Type B pancreatic cell (in vitro differentiated cells): ENCODE measurements around the gene SGPL1. TPM values are rescaled to one million over a fixed set of nuclear protein-coding genes. Genes with fewer than 3 reads are reported as not detected.
A peak's percentile ranks its signal among the peaks of the same experiment; 100 is the strongest.

Experiments used
- DNase-seq: peaks from one replicate; pipeline ENCODE4 v3.0.0; 2021; ENCODE audit warnings: mixed read lengths; ENCODE audit not compliant: unreplicated experiment; ENCODE audit errors: extremely low spot score
- H3K27ac Mint-ChIP-seq: 2 replicates; pipeline ENCODE4 v1.8.0; 2021; ENCODE audit warnings: mild to moderate bottlenecking, mixed read lengths
- H3K27me3 Mint-ChIP-seq: 2 replicates; pipeline ENCODE4 v1.8.0; 2021; ENCODE audit warnings: mixed read lengths
- H3K36me3 Mint-ChIP-seq: 2 replicates; pipeline ENCODE4 v1.8.0; 2021; ENCODE audit warnings: mixed read lengths
- H3K4me1 Mint-ChIP-seq: one replicate; pipeline ENCODE4 v1.8.0; 2021; ENCODE audit warnings: mixed read lengths; ENCODE audit not compliant: unreplicated experiment
- H3K4me3 Mint-ChIP-seq: 2 replicates; pipeline ENCODE4 v1.8.0; 2021; ENCODE audit warnings: mild to moderate bottlenecking, mixed read lengths
- H3K9me3 Mint-ChIP-seq: 2 replicates; pipeline ENCODE4 v1.8.0; 2021; ENCODE audit warnings: mixed read lengths
- total RNA-seq: library from RNA; stranded (reverse); gene quantifications from 2 replicates; pipeline ENCODE4 v1.2.1, GENCODE V29; 2021; ENCODE audit warnings: low replicate concordance
- TF ChIP-seq, protein P1 (sequence below): fragments of 200-600 bp; sonication (generic); conservative IDR thresholded peaks from 2 replicates; pipeline ENCODE4 v1.5.0; 2021; ENCODE audit warnings: antibody characterized with exemption, mild to moderate bottlenecking

The SGPL1 gene
- total RNA-seq, 1 donor from 2014 or later = 70.5 TPM

DNA sequence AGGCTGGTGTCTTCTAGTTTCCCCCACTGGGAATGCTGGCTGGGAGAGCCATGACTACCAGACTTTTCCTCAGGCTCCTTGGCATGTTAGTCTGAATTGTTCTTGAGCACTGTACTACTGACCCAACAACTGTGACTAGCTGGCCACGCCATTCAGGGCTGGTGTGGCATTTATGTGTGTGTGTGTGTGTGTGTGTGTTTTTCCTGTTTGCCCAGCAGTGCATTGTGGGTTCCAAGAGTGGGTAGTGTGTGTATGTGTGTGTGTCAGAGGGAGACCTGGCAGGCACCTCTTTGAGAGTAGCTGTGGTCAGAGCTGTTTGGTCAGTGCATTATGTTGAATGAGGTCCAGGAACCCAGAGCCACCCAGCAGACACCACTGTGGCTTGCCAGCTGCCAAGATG lies 63.5 kb downstream of the SGPL1 start:
- Mint-ChIP-seq H3K36me3 (peaks cover 29% of the 10 kb centered on the region), H3K4me1 (peaks cover 7% of the 10 kb centered on the region), H3K27ac (no peak overlapping the region), H3K4me3 (no peak overlapping the region), H3K9me3 (no peaks in the 10 kb centered on the region), H3K27me3 (no peaks in the 10 kb centered on the region)
- no peak for DNase-seq
- TF ChIP-seq, protein P1, sequence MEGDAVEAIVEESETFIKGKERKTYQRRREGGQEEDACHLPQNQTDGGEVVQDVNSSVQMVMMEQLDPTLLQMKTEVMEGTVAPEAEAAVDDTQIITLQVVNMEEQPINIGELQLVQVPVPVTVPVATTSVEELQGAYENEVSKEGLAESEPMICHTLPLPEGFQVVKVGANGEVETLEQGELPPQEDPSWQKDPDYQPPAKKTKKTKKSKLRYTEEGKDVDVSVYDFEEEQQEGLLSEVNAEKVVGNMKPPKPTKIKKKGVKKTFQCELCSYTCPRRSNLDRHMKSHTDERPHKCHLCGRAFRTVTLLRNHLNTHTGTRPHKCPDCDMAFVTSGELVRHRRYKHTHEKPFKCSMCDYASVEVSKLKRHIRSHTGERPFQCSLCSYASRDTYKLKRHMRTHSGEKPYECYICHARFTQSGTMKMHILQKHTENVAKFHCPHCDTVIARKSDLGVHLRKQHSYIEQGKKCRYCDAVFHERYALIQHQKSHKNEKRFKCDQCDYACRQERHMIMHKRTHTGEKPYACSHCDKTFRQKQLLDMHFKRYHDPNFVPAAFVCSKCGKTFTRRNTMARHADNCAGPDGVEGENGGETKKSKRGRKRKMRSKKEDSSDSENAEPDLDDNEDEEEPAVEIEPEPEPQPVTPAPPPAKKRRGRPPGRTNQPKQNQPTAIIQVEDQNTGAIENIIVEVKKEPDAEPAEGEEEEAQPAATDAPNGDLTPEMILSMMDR = no peak

DNA sequence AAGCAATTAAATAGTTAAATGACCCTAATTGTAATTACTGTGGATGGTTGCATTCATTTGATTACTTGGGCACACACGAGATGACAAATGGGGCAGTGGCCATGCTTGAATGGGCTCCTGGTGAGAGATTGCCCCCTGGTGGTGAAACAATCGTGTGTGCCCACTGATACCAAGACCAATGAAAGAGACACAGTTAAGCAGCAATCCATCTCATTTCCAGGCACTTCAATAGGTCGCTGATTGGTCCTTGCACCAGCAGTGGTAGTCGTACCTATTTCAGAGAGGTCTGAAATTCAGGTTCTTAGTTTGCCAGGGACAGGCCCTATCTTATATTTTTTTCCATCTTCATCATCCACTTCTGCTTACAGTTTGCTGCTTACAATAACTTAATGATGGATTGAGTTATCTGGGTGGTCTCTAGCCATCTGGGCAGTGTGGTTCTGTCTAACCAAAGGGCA lies 64.4 kb downstream of the SGPL1 start:
- no peaks in the 10 kb centered on the region for H3K27me3 Mint-ChIP-seq

DNA sequence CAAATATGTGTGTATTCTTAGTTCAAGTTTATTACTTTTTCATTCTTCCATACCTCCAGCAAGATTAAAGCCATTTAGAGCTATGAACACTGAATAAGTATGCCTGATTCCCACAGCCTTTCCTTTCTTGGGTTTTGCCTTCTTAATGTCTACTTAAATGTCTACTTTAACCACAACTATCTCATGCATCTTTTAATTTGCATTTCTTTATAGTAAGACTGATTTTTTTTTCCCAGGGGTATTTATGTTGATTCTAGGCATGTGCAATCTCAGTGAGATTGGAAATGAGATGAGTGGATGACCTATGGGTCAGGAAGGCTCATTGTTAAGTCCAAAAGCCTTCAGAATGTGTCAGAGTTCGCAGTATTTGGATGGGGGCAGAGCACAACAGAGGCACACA lies 69.0 kb downstream of the SGPL1 start:
- no peaks in the 10 kb centered on the region for H3K9me3 Mint-ChIP-seq
- peaks cover 19% of the 10 kb centered on the region for H3K4me1 Mint-ChIP-seq
- H3K27me3 Mint-ChIP-seq = no peaks in the 10 kb centered on the region
- H3K4me3 Mint-ChIP-seq = no peak overlapping the region
- peaks cover 27% of the 10 kb centered on the region for H3K36me3 Mint-ChIP-seq
- TF ChIP-seq, protein P1 = no peak
- DNase-seq = no peak
- no peak overlapping the region for H3K27ac Mint-ChIP-seq

More for the DNA sequence above, 64.4 kb downstream of the SGPL1 start:
- TF ChIP-seq, protein P1 = peak; percentile 94
- Mint-ChIP-seq H3K4me3 (no peak overlapping the region), H3K36me3 (peaks cover 37% of the 10 kb centered on the region), H3K4me1 (peaks cover 7% of the 10 kb centered on the region), H3K9me3 (no peaks in the 10 kb centered on the region), H3K27ac (no peak overlapping the region)
- no peak for DNase-seq

DNA sequence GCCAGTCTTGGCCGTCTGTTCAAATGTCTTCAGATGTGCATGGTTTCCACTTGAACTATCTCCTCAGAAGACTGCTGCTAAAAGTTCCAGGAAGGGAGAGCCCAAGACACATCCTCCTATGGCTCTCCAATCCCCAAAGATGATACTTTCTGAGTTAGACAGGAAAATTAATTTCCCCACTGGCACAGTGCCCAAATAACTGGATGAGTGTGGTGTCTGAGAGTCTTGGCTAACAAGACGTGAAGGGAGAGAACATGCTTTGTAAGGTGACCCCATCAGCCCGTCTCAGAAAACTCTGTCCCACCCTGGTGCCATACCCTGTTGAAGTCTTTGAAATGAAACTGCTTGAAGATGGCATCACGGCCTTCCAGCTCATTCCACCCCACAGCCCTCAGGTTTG lies 69.7 kb downstream of the SGPL1 start:
- peaks cover 21% of the 10 kb centered on the region for H3K36me3 Mint-ChIP-seq
- peak overlapping the region; percentile 7 for H3K4me3 Mint-ChIP-seq
- TF ChIP-seq, protein P1 = no peak
- no peak overlapping the region for H3K27ac Mint-ChIP-seq
- DNase-seq = no peak
- H3K9me3 Mint-ChIP-seq = no peaks in the 10 kb centered on the region
- peaks cover 15% of the 10 kb centered on the region for H3K4me1 Mint-ChIP-seq
- H3K27me3 Mint-ChIP-seq = no peaks in the 10 kb centered on the region

DNA sequence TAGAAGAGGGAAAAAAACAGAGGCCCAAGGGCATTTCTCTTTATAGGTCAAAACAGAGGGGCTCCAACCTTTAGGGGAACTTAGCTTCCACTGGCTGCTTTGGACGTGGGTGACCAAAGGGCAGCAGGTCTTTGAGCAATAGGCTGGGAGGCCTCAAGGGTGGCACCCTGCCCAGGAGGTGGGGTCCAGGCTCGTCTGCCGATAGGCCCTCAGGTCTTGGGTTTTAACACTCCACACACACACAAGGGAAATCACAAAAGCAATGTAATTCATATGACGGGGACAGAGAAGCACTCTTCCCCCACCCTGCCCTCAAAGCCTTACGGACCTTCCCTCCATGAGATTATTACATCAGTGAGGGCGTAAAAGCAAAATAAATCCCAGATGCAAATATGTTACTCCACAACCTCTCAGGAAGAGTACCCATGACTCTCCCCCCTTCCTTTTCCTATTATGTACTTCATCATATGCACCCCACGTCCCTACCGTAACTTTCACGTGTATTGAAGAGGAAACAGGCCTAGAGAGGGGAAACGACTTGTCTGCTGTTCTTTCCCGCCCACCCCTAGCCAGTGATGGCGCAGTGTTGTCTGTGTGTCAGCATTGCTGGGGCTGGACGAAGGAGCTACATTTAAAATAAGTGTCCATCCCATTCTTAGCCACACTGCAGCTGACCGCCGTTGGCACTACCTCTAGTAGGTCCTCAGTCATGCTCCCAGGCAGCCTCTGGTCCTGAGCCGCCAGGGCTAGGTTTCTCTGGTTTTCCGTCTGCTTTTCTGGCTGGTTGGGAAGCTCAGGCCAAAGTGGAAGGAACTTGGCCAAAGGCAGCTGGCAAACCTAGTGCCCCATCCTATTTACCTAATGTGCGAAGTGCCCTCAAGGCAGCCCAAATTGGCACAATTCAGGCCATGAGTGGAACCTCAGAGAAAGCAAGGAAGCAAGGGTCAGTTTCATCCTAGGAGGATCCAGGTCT lies 70.5 kb downstream of the SGPL1 start:
- Mint-ChIP-seq H3K9me3 (no peaks in the 10 kb centered on the region), H3K4me3 (peak overlapping the region; percentile 85), H3K27me3 (no peaks in the 10 kb centered on the region), H3K36me3 (peaks cover 21% of the 10 kb centered on the region), H3K27ac (no peak overlapping the region), H3K4me1 (peaks cover 22% of the 10 kb centered on the region)
- TF ChIP-seq, protein P1 = no peak
- DNase-seq = no peak
